ENCODE data around the gene PDCD6IP. TPM values are rescaled to one million over a fixed set of nuclear protein-coding genes. Genes with fewer than 3 reads are reported as not detected.

The PDCD6IP gene
- total and polyA plus RNA-seq, 2 of the 13 experiments (the other 11 are each of a cell fraction or from before 2014, with no cell fraction given) = 62.5 to 85.6 TPM

GRCh38 chr3:33798418-33799201, at the start of gene PDCD6IP (continued):
- TF ChIP-seq HNF4A (CRISPR knock-in tag; IDR thresholded peaks at IDR 0.05) (peak; percentile 21; the same call in 1 of the 2 replicates), KAT7 (CRISPR knock-in tag; IDR thresholded peaks at IDR 0.05; ENCODE audit: borderline replicate concordance) (peak; percentile 97), ZNF703 (CRISPR knock-in tag; IDR thresholded peaks at IDR 0.05; ENCODE audit: borderline replicate concordance) (peak; percentile 85; the same call in 1 of the 2 replicates), PRDM15 (CRISPR knock-in tag; IDR thresholded peaks at IDR 0.05) (peak; percentile 54; the same call in 1 of the 2 replicates), MLX (CRISPR knock-in tag; IDR thresholded peaks at IDR 0.05) (0 out of 2 replicates have a peak, but pooled peaks have one; percentile 50), ZNF224 (CRISPR knock-in tag; IDR thresholded peaks at IDR 0.05) (0 out of 2 replicates have a peak, but pooled peaks have one; percentile 57), RFX1 (IDR thresholded peaks at IDR 0.05) (no peak), ZNF747 (CRISPR knock-in tag; IDR thresholded peaks at IDR 0.05; ENCODE audit: borderline replicate concordance) (peak; percentile 93), ZNF382 (CRISPR knock-in tag; IDR thresholded peaks at IDR 0.05; ENCODE audit: borderline replicate concordance) (no peak), RXRB (CRISPR knock-in tag; IDR thresholded peaks at IDR 0.05; ENCODE audit: borderline replicate concordance) (peak; percentile 33; the same call in 1 of the 2 replicates)
- TF ChIP-seq, protein P1, sequence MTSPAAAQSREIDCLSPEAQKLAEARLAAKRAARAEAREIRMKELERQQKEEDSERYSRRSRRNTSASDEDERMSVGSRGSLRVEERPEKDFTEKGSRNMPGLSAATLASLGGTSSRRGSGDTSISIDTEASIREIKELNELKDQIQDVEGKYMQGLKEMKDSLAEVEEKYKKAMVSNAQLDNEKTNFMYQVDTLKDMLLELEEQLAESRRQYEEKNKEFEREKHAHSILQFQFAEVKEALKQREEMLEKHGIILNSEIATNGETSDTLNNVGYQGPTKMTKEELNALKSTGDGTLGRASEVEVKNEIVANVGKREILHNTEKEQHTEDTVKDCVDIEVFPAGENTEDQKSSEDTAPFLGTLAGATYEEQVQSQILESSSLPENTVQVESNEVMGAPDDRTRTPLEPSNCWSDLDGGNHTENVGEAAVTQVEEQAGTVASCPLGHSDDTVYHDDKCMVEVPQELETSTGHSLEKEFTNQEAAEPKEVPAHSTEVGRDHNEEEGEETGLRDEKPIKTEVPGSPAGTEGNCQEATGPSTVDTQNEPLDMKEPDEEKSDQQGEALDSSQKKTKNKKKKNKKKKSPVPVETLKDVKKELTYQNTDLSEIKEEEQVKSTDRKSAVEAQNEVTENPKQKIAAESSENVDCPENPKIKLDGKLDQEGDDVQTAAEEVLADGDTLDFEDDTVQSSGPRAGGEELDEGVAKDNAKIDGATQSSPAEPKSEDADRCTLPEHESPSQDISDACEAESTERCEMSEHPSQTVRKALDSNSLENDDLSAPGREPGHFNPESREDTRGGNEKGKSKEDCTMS (CRISPR knock-in tag; conservative IDR thresholded peaks at IDR 0.05) = no peak
- TF ChIP-seq, protein P2, sequence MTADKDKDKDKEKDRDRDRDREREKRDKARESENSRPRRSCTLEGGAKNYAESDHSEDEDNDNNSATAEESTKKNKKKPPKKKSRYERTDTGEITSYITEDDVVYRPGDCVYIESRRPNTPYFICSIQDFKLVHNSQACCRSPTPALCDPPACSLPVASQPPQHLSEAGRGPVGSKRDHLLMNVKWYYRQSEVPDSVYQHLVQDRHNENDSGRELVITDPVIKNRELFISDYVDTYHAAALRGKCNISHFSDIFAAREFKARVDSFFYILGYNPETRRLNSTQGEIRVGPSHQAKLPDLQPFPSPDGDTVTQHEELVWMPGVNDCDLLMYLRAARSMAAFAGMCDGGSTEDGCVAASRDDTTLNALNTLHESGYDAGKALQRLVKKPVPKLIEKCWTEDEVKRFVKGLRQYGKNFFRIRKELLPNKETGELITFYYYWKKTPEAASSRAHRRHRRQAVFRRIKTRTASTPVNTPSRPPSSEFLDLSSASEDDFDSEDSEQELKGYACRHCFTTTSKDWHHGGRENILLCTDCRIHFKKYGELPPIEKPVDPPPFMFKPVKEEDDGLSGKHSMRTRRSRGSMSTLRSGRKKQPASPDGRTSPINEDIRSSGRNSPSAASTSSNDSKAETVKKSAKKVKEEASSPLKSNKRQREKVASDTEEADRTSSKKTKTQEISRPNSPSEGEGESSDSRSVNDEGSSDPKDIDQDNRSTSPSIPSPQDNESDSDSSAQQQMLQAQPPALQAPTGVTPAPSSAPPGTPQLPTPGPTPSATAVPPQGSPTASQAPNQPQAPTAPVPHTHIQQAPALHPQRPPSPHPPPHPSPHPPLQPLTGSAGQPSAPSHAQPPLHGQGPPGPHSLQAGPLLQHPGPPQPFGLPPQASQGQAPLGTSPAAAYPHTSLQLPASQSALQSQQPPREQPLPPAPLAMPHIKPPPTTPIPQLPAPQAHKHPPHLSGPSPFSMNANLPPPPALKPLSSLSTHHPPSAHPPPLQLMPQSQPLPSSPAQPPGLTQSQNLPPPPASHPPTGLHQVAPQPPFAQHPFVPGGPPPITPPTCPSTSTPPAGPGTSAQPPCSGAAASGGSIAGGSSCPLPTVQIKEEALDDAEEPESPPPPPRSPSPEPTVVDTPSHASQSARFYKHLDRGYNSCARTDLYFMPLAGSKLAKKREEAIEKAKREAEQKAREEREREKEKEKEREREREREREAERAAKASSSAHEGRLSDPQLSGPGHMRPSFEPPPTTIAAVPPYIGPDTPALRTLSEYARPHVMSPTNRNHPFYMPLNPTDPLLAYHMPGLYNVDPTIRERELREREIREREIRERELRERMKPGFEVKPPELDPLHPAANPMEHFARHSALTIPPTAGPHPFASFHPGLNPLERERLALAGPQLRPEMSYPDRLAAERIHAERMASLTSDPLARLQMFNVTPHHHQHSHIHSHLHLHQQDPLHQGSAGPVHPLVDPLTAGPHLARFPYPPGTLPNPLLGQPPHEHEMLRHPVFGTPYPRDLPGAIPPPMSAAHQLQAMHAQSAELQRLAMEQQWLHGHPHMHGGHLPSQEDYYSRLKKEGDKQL (CRISPR knock-in tag; IDR thresholded peaks at IDR 0.05; ENCODE audit: low read depth) = 0 out of 2 replicates have a peak, but pooled peaks have one; percentile 25
- TF ChIP-seq, protein P3, sequence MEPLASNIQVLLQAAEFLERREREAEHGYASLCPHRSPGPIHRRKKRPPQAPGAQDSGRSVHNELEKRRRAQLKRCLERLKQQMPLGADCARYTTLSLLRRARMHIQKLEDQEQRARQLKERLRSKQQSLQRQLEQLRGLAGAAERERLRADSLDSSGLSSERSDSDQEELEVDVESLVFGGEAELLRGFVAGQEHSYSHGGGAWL (CRISPR knock-in tag; IDR thresholded peaks at IDR 0.05) = 0 out of 2 replicates have a peak, but pooled peaks have one; percentile 66
